ENCODE measurements around the gene KIF3B.
"Not testable (repeated sequence)": the region's sequence is repeated elsewhere in the genome, so short reads cannot be mapped to it uniquely, and the experiment has no call there.

Gene KIF3B

GRCh38 chr20:32296819-32297420, 19.5 kb downstream of the KIF3B start:
- DNase-seq: no peak

- DNase-seq: no peak
Measured at GRCh38 chr20:32297439-32297838, 20.0 kb downstream of the KIF3B start.

- DNase-seq: no peak
Measured at GRCh38 chr20:32300647-32301046, 23.2 kb downstream of the KIF3B start.

- DNase-seq: no peak
Measured at GRCh38 chr20:32301719-32302506, 24.5 kb downstream of the KIF3B start.

- DNase-seq: no peak
Measured at GRCh38 chr20:32302507-32302872, 25.0 kb downstream of the KIF3B start.

- DNase-seq: no peak
Measured at GRCh38 chr20:32304131-32304746, 26.8 kb downstream of the KIF3B start.

- DNase-seq: no peak
Measured at GRCh38 chr20:32312718-32313424, 35.4 kb downstream of the KIF3B start.

GRCh38 chr20:32314768-32315167, 37.3 kb downstream of the KIF3B start:
- no peak for DNase-seq

GRCh38 chr20:32315399-32315798, 37.9 kb downstream of the KIF3B start:
- no peak for DNase-seq

- no peak for DNase-seq
Measured at GRCh38 chr20:32315891-32316290, 38.4 kb downstream of the KIF3B start.

- DNase-seq: no peak
Measured at GRCh38 chr20:32316667-32317066, 39.2 kb downstream of the KIF3B start.

- no peak for DNase-seq
Measured at GRCh38 chr20:32319100-32319499, 41.6 kb downstream of the KIF3B start.

- DNase-seq: no peak
Measured at GRCh38 chr20:32320305-32320704, 42.9 kb downstream of the KIF3B start.

GRCh38 chr20:32321390-32321789, 43.9 kb downstream of the KIF3B start:
- no peak for DNase-seq

GRCh38 chr20:32322260-32322659, 44.8 kb downstream of the KIF3B start:
- not testable (repeated sequence) for DNase-seq

- not testable (repeated sequence) for DNase-seq
Measured at GRCh38 chr20:32323761-32324160, 46.3 kb downstream of the KIF3B start.

GRCh38 chr20:32325706-32326503, 48.5 kb downstream of the KIF3B start:
- DNase-seq: no peak

GRCh38 chr20:32326504-32326845, 49.0 kb downstream of the KIF3B start:
- DNase-seq: no peak

GRCh38 chr20:32327087-32327681, 49.7 kb downstream of the KIF3B start:
- no peak for DNase-seq

GRCh38 chr20:32329817-32330554, 52.5 kb downstream of the KIF3B start:
- DNase-seq: no peak

GRCh38 chr20:32330555-32330897, 53.1 kb downstream of the KIF3B start:
- DNase-seq: no peak

- no peak for DNase-seq
Measured at GRCh38 chr20:32332614-32333013, 55.2 kb downstream of the KIF3B start.
